Superior temporal gyrus (tissue), 1 donor: ENCODE measurements around the gene METAP1D.
"Not testable (repeated sequence)": the region's sequence is repeated elsewhere in the genome, so short reads cannot be mapped to it uniquely, and the experiment has no call there.

Experiments
- DNase-seq: peaks from one replicate; pipeline ENCODE4 v3.0.0-alpha.2; 2016; ENCODE audit errors: extremely low spot score

The METAP1D gene

GRCh38 chr2:171999604-172000469, at the start of gene METAP1D:
METAP1D (plus strand) TSS chr2:171999953; CDS start chr2:171999970, 17 bp downstream.
- peak; percentile 92 for DNase-seq

GRCh38 chr2:171952276-171952675, 47.5 kb upstream of the METAP1D start:
- no peak for DNase-seq

- DNase-seq: no peak
Observed at GRCh38 chr2:171952748-171953147, 47.0 kb upstream of the METAP1D start.

- no peak for DNase-seq
Observed at GRCh38 chr2:171956135-171956825, 43.5 kb upstream of the METAP1D start.

- DNase-seq: no peak
Observed at GRCh38 chr2:171957061-171957460, 42.7 kb upstream of the METAP1D start.

GRCh38 chr2:171958475-171958874, 41.3 kb upstream of the METAP1D start:
- DNase-seq: no peak

GRCh38 chr2:171959998-171960397, 39.8 kb upstream of the METAP1D start:
- no peak for DNase-seq

GRCh38 chr2:171960570-171960969, 39.2 kb upstream of the METAP1D start:
- DNase-seq: no peak

GRCh38 chr2:171963198-171963597, 36.6 kb upstream of the METAP1D start:
- no peak for DNase-seq

GRCh38 chr2:171964308-171964707, 35.4 kb upstream of the METAP1D start:
- DNase-seq: no peak

GRCh38 chr2:171965238-171965637, 34.5 kb upstream of the METAP1D start:
- DNase-seq: no peak

GRCh38 chr2:171965661-171966060, 34.1 kb upstream of the METAP1D start:
- DNase-seq: no peak

GRCh38 chr2:171966235-171966634, 33.5 kb upstream of the METAP1D start:
- no peak for DNase-seq

GRCh38 chr2:171966688-171967087, 33.1 kb upstream of the METAP1D start:
- DNase-seq: no peak

- DNase-seq: no peak
Observed at GRCh38 chr2:171968509-171968908, 31.2 kb upstream of the METAP1D start.

GRCh38 chr2:171972329-171972982, 27.3 kb upstream of the METAP1D start:
- DNase-seq: no peak

- DNase-seq: no peak
Observed at GRCh38 chr2:171979103-171979502, 20.6 kb upstream of the METAP1D start.

- not testable (repeated sequence) for DNase-seq
Observed at GRCh38 chr2:171983924-171984323, 15.8 kb upstream of the METAP1D start.

GRCh38 chr2:171985076-171985475, 14.7 kb upstream of the METAP1D start:
- DNase-seq: no peak

- no peak for DNase-seq
Observed at GRCh38 chr2:171986778-171987177, 13.0 kb upstream of the METAP1D start.

GRCh38 chr2:171991027-171991426, 8.7 kb upstream of the METAP1D start:
- no peak for DNase-seq

- DNase-seq: no peak
Observed at GRCh38 chr2:171995586-171995985, 4.2 kb upstream of the METAP1D start.
